ENCODE results near the gene ANKS1A.
"Not testable (repeated sequence)": the region's sequence is repeated elsewhere in the genome, so short reads cannot be mapped to it uniquely, and the experiment has no call there.

The ANKS1A gene

GRCh38 chr6:35088281-35089215 is 199.5 kb downstream of the ANKS1A start:
- DNase-seq: no peak

DNA sequence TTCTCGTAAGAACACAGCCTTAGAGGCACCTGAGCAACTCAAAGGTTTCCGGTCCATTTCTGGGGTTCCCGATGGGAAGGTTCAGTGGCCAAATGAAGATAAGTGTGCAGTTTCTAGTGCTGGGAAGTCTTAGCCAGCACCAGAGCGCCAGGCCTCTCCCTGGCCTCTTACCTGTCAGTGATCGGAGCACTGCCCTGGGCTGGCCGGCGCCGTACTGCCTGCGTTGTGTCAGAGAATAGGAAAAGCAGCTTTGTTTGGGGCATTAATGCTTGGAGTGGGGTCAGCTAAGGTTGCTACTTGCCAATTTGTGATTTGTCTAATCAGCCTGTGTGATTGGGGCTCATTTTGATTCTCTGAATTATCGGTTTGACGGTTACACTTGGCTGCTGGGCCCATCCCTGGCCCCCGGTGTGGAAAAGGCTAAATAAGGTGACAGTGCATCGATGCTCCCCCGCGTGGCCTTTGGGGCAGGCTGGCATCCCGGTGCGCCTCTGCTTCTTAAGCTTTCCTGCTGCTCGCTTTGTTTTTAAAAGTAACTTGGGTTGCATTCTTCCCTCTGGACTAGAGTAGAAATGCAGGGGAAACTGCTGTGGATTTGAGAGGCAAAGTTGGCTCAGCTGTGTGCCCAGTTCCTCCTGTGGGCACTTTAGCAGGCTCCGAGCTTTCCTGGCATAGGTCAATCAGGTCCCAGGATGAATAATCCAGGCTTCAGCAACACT is 200.3 kb downstream of the ANKS1A start:
- DNase-seq: no peak

GRCh38 chr6:35089935-35090505 is 201.0 kb downstream of the ANKS1A start:
- DNase-seq: no peak

DNA sequence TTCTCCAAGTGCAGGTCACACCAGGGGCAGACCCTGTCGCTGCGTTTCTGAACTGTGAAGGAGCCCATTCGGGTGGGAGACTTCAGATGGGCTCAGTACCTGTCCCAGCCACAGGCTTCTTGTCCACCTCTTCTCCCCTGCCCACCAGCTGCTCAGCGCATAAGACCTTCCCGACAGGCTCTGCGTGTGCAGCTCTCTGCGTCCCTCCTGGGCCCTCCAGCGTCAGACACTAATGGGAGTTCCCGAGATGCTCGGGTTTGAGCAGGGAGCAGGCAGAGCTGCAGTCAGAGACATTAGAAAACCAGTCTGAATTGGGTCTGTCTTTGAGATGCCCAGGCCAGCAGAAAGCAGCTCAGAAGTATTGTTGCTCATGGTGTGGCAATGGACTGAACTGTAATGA is 201.7 kb downstream of the ANKS1A start:
- DNase-seq: no peak

DNA sequence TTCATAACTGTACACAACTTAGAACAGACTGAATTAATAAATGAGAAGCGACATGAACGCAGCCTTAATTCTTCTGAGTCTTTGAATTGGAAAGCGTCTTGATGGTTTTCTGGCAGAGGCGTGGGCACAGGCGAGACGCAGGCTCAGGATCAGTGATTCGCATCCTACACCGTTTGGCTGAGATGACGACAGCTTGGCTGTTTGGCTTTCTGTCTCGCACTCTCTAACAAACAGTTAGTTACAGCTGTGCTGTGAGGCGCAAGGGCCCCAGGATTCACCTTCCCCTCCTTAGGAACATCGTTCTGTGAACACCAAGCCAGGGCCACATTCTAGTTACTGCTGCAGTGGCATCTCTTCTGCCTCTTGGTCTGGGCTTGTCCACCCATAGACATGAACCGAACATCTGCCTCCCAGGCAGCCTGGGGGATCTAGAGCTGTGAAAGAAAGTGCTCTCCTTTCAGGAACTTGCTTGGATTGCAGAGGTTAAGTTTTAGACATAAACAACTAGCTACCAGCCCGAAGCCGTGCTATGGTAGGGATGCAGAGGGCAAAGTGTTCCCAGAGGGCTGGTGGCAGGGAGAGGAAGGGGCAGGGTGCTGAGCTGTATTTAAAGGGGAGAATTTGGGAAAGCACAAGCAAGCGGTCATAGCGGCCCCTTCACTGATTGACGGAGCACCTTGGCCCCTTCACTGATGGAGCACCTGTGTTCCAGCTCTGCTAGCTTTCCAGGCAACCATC is 202.5 kb downstream of the ANKS1A start:
- no peak for DNase-seq

DNA sequence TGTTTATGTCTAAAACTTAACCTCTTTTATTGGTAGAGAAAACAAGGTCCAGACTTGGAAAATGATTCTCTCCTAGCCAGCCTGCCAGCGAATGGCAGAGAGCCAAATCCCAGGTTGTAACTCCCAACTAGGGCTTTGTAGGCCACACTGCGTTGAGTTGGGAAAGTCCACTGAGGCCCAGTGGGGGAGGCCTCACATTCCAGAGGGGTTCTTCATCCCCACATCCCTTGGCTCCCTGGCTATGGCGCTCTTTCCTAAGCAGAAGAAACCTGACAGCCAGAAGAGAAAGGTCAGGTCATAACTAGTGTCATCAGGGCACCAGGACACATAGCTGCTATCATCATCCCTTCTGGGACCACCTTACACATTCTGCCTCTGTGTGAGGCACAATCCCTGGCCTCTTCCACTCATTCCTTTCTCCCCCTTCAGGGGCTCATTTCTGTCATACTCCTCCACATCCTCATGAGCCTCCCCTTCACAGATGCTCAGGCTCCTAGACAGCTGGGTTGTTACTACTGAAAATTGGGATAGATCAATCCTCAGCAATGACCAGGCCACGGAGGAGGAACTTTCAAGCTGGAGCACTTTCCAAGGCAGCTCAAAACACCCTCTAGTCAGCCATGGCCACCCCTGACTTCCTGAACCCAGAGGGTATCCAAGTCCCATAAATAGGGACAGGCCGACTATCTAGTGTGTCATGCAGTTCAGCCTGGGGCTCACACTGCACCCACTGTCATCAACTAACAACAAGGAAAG is 203.5 kb downstream of the ANKS1A start:
- DNase-seq: no peak

GRCh38 chr6:35093118-35093445 is 204.0 kb downstream of the ANKS1A start:
- no peak for DNase-seq

GRCh38 chr6:35093783-35094182 is 204.7 kb downstream of the ANKS1A start:
- no peak for DNase-seq

DNA sequence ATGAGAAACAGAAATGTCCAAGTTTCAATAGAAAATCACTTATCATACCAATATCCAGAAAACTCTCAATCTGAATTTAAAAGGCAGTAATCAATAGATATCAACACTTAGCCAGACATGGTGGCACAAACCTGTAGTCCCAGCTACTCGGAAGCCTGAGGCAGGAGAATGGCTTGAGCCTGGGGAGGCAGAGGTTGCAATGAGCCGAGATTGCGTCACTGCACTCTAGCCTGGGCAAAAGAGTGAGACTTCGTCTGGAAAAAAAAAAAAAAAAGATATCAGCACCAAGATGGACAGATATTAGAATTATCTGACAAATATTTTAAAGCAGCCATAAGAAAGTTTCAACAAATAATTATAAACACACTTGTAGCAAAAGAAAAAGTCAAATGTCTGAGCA is 205.1 kb downstream of the ANKS1A start:
- DNase-seq: no peak

GRCh38 chr6:35096129-35096862 is 207.2 kb downstream of the ANKS1A start:
- peak; percentile 49 for DNase-seq

DNA sequence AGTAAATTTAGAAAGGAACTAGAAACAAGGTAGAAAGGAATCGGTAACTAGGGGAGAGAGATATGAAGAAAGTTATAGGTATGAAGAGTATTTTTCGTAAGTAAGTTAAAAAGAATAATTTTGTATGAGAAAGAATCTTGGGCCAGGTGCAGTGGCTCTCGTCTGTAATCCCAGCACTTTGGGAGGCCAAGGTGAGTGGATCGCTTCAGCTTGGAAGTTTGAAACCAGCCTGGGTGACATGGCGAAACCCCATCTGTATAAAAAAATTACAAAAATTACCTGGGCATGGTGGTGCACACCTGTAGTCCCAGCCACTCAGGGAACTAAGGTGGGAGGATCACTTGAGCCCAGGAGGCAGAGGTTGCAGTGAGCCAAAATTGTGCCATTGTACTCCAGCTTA is 210.1 kb downstream of the ANKS1A start:
- no peak for DNase-seq

GRCh38 chr6:35105078-35105477 is 216.0 kb downstream of the ANKS1A start:
- DNase-seq: no peak

- DNase-seq: not testable (repeated sequence)
Observed at GRCh38 chr6:35106061-35106460, 217.0 kb downstream of the ANKS1A start.

DNA sequence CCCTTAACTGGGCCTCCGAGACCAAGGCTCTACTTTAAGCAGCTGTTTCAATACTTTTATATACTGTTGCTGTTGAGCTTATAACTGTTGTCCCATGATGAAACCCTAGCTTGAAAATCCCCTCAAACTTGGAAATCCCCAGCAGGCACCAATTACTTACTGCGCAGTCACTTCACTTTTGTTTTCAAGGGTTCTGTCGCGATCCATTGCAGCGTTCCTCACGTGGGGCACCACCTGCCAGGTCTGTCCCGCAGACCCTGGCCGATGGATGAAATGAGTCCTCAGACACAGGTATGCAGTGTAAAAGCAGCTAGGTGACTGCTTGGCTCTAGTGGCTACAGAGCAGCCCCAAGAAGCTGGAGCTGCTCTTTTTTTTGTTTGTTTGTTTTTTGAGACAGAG is 218.2 kb downstream of the ANKS1A start:
- not testable (repeated sequence) for DNase-seq

DNA sequence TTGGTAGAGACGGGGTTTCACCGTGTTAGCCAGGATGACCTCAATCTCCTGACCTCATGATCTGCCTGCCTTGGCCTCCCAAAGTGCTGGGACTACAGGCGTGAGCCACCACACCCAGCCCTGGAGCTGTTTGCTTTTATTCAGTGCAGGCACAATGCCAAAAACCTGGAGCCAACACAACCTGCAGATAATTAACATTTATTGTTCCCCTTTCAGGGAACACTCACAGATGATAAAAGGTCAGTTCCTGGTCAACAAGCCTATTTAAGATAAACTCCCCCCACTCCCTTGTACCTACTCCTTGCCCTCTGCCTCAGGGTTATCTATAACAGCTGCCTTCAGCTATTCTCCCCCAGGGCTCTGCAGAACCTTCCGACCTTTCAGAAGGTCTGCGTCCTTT is 218.7 kb downstream of the ANKS1A start:
- peak; percentile 27 for DNase-seq

DNA sequence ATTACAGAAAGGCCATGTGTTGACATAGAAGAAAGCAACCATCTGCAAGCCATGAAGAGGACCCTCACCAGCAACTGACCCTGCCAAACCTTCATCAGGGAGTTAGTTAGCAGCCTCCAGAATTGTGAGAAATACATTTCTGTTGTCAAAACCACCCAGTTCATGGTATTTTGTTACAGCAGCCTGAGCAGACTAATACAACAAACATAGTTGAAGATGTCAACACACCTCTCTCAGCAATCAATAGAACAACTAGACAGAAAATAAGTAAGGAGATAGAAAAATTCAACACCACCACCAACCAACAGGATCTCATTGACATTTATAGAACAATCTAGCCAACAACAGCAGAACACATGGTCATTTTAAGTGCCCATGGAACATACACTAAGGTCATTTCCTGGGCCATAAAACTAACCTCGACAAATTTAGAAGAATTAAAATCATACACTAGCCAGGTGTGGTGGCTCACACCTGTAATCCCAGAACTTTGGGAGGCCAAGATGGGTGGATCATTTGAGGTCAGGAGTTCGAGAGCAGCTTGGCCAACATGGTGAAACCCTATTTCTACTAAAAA is 219.3 kb downstream of the ANKS1A start:
- DNase-seq: no peak

DNA sequence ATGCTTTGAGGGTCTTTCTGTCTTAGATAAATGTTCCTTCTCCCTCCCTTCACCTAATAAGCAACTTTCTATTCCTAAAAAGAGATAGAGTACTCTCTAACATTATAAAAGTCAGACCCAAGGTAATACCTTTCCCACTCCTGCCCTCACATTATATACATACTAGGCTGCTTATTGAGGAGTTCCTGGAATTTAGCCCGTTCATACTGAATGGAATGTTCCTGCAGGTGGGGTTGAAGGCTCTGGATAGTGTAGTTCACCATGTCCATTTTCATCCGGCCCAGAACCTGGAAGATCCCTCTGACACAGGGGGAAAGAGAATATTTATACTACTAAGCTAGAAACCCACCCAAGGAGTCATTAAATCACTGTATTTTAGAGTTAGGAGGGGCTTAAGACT is 231.7 kb downstream of the ANKS1A start:
- no peak for DNase-seq

DNA sequence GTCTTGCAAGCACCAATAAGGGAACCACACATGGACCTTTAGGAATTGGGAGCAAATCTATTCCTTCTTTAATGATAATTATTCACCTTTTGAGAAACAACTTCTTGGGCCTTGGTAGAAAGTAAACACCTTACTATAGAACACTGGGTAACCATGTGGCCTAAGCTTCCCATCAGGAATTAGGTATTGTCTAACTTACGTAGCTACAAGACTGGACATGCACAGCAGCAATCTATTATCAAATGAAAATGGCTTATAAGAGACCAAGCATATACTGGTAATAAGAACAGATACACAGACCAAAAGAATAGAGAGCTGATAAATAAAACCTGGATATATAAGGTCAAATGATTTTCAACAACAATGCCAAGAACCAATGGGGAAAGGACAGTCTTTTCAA is 235.3 kb downstream of the ANKS1A start:
- DNase-seq: no peak

DNA sequence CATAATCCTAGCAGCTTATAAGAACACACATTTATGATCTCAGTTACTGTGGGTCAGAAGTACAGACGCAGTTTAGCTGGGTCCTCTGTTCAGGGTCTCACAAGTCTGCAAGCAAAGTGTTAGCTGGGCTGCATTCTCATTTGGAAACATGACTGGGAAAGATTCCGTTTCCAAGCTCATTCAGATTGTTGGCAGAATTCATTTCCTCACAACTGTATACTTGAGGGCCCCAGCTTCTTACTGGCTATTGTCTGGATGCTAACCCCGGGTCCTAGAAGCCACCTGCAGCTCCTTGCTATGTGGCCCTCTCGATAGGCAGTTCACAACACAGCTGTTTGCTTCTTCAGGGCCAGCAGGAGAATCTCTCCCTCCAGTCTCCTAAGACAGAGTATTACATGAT is 239.0 kb downstream of the ANKS1A start:
- no peak for DNase-seq

DNA sequence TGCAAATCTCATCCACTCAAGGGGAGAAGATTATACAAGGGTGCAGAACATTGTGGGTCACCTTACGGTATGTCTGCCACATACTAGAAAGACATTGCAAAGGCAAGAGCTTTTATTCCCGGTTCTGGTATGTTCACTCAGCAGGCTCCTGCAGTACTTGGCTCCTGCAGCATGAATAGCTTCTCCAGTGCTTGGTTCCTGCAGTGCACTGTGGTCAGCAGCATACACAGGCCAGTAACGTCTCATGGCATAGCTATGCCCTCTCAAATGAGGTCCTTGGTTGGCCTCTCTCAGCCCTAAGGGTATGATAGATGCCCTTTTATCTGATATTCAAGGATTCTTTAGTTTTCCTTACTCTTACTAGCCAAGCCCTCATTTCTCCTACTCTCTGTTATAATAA is 239.4 kb downstream of the ANKS1A start:
- no peak for DNase-seq

DNA sequence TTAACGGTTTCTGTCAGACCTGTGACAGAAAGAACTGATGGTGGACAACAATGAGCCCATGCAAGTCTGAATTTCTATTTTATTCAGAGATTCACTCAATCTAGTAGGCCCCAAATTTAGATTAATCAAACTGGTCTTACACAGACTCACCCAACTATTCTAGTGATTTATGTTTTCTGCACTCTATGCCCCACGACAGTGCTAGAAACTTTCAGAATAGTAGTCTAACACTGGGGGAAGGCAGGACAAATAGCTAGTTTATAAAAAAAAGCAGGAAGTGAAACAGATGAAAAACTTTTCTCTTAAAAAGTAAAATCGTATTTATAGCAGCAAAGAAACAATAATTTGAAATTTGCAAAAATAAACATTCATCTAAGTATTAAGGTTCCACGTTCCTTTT is 247.1 kb downstream of the ANKS1A start:
- no peak for DNase-seq
